GM20000 (cell line): ENCODE measurements around the gene F7.

Experiments used
- DNase-seq: peaks from one replicate; pipeline ENCODE4 v3.0.0; 2012; ENCODE audit warnings: low spot score
- CTCF ChIP-seq: IDR thresholded peaks from 2 replicates; pipeline ENCODE4 v1.5.1; 2012; ENCODE audit warnings: mild to moderate bottlenecking, control low read depth; ENCODE audit errors: extremely low read depth, missing control alignments

F7 gene

GRCh38 chr13:113141601-113141970 is 36.0 kb downstream of the F7 start:
- no peak for TF ChIP-seq CTCF
- no peak for DNase-seq

GRCh38 chr13:113142876-113143275 is 37.3 kb downstream of the F7 start:
- no peak for TF ChIP-seq CTCF
- DNase-seq: no peak

- no peak for TF ChIP-seq CTCF
- DNase-seq: no peak
Measured at GRCh38 chr13:113143466-113144254, 38.1 kb downstream of the F7 start.

- no peak for DNase-seq
- TF ChIP-seq CTCF: no peak
Measured at GRCh38 chr13:113144255-113144629, 38.7 kb downstream of the F7 start.

- TF ChIP-seq CTCF: no peak
- DNase-seq: no peak
Measured at GRCh38 chr13:113145496-113145895, 39.9 kb downstream of the F7 start.

GRCh38 chr13:113145911-113146598 is 40.5 kb downstream of the F7 start:
- DNase-seq: no peak
- TF ChIP-seq CTCF: no peak

GRCh38 chr13:113146750-113147149 is 41.2 kb downstream of the F7 start:
- DNase-seq: no peak
- no peak for TF ChIP-seq CTCF
